HK-2 (cell line): ENCODE data around the gene PPFIBP1.
"Not testable (repeated sequence)": the region's sequence is repeated elsewhere in the genome, so short reads cannot be mapped to it uniquely, and the experiment has no call there.

Source experiments
- DNase-seq: peaks from one replicate; pipeline ENCODE4 v3.0.0-alpha.2; 2018; ENCODE audit not compliant: unreplicated experiment

PPFIBP1 gene

GRCh38 chr12:27591698-27592097 lies 67.7 kb downstream of the PPFIBP1 start:
- DNase-seq: not testable (repeated sequence)

- no peak for DNase-seq
Observed at GRCh38 chr12:27592548-27592947, 68.5 kb downstream of the PPFIBP1 start.

DNA sequence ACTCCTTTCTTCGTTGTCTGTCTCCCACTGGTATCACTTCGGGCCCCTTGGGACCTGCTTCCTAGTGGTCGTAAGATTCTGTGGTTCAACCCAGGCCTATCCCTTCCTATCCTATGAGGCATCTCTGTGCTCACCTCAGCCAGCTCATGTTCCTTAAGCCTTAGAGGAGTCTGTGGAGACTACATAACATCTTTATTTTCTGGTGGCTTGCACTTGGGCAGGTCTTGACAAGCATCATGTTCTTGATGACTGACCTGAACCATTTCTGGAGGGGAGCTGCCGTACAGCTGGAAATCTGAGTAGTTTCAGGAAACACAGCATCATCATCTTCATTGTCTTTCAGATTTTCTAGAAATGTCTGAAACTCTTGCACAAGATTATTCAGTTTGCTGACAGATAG lies 69.3 kb downstream of the PPFIBP1 start:
- no peak for DNase-seq

DNA sequence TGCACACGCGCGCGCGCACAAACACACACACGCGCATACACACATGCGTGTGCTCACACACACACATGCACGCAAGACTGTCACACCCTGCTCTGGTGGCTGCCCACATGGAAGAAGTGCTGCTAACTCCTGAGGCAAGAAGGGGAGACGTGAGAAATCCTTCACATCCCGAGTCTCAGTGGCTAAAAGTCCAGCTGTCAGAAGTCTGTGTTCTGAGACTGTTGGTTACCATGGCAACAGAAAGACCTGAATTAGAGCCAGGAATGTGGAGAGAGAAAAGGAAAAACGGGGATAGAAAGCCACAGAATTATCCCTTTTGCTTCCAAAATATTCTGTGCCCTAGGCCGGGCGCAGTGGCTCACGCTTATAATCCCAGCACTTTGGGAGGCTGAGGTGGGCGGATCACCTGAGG lies 71.2 kb downstream of the PPFIBP1 start:
- no peak for DNase-seq

- not testable (repeated sequence) for DNase-seq
Observed at GRCh38 chr12:27598866-27599265, 74.9 kb downstream of the PPFIBP1 start.

GRCh38 chr12:27601056-27601828 lies 77.2 kb downstream of the PPFIBP1 start:
- not testable (repeated sequence) for DNase-seq

GRCh38 chr12:27602516-27602915 lies 78.5 kb downstream of the PPFIBP1 start:
- DNase-seq: no peak

DNA sequence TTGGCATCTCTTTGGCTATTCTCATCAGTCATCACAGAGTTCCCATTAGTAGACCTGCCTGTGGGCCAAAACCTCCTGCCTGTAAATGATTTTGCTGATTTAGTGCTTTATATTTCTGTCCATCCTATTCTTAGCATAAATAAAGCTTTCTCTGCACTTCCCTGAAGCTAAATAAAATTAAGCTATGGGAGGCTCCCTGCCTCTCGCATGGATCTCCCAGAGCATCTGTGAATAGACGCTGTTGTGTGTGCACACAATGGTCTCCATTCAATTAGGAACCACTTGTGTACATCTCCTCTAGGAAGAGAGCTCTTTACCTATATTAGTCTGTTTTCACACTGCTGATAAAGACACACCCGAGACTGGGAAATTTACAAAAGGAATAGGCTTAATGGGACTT lies 80.4 kb downstream of the PPFIBP1 start:
- DNase-seq: no peak

- DNase-seq: no peak
Observed at GRCh38 chr12:27606986-27607385, 83.0 kb downstream of the PPFIBP1 start.

GRCh38 chr12:27607591-27607990 lies 83.6 kb downstream of the PPFIBP1 start:
- DNase-seq: no peak

DNA sequence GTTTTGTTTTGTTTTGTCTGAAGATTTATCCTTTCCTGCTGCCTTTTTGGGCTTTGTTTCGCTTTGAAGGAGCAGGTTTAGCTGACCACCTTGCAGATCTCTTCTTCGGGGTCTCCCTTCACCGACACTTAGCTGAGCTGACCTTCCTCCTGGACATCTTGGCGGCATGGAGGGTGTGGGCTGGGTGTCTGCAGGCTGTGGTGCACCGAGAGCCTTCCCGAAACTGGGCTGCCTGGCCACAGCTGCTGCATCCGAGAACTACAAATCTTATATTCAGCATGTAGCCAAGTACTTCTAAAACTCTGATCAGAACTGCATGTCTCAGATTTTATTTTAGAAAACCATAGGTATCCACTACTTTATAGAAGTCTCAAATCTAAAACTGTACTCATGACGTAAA lies 84.9 kb downstream of the PPFIBP1 start:
- DNase-seq: no peak

DNA sequence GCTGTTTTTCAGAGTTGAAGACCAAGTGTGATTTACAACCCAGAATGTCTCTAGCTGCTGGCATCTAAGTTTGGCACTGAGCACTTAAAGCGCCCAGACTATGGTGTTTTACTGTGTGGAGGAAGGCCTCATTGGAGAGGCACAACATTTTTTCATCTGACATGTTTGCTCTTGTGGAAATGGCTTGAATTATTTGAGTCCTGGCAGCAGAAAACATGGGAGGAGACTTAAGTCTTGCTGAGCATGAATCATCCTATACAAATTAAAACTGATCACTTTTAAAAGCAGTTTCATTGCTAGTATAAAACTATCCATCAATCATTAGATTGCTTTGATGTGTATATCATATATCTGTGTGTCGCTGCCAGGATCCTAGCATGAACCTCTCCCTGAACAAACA lies 86.4 kb downstream of the PPFIBP1 start:
- no peak for DNase-seq

GRCh38 chr12:27614386-27614785 lies 90.4 kb downstream of the PPFIBP1 start:
- no peak for DNase-seq

- no peak for DNase-seq
Observed at GRCh38 chr12:27614866-27615265, 90.9 kb downstream of the PPFIBP1 start.

GRCh38 chr12:27615331-27615891 lies 91.4 kb downstream of the PPFIBP1 start:
- DNase-seq: no peak

DNA sequence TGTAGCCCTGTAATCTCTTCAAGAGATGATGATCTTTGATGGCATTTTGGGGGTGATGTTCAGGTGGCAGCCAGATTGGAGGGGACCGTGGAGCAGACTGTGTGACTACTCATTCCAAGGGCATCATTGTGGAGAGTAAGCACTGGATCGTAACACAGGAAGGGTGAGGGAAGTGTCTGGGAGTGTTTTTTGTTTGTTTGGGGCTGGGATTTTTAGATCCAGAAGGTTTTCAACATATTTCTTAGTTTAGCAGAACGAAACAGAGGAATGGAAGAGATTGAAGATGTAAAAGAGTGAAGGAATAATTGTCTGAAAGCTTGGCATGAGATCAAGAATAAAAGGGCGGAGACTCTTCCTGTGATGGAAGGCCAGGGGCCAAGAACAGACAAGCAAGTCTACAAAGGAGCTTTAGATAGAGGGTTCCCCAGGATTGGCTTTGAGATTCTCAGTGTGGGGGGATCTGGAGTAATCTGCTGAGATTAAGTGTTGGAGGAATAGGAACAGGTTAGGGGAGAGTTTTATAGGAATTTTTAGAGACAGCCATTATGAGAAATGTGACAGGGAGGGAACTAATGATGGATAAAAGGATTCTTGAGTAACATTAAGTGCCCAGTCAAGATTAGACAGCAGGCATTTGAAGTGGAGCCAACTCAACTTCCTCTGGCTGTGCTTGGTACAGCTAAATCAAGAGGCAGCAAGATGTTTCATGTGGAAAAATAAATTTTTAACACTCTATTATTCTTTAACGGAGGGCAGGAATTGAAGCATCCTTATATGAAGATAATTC lies 92.5 kb downstream of the PPFIBP1 start:
- no peak for DNase-seq

- DNase-seq: no peak
Observed at GRCh38 chr12:27618836-27619235, 94.8 kb downstream of the PPFIBP1 start.

DNA sequence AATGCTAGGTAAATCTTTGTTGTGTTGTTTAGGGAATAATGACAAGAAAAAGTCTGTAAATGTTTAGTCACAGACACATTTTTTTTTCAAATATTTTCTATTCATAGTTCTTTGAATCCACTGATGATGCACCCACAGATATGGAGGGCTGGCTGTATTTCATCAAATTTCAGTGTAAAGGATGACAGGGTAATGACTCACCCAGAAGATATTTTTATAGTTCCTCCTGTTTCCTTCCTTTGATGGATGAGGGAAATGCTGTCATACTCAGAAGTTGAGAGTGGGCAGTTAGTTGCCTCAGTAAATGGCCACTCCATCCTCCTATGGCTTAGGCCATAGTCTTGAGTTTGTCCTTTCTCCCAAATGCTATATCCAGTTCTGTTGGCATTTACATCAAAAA lies 95.3 kb downstream of the PPFIBP1 start:
- DNase-seq: no peak

- no peak for DNase-seq
Observed at GRCh38 chr12:27620121-27620520, 96.1 kb downstream of the PPFIBP1 start.

GRCh38 chr12:27622436-27623195 lies 98.6 kb downstream of the PPFIBP1 start:
- DNase-seq: no peak

- no peak for DNase-seq
Observed at GRCh38 chr12:27623645-27624044, 99.6 kb downstream of the PPFIBP1 start.

- DNase-seq: no peak
Observed at GRCh38 chr12:27624586-27624985, 100.6 kb downstream of the PPFIBP1 start.
